DND-41 (cell line): ENCODE data around the gene OSBPL9.

Experiments
- EZH2 ChIP-seq: IDR thresholded peaks from 3 replicates; pipeline ENCODE4 v1.6.1; 2012; ENCODE audit warnings: borderline replicate concordance, low read depth, mild to moderate bottlenecking, moderate library complexity, low read length, inconsistent platforms; ENCODE audit not compliant: severe bottlenecking
- TF ChIP-seq, protein P1 (sequence below): IDR thresholded peaks from 2 replicates; pipeline ENCODE4 v1.5.1; 2012; ENCODE audit warnings: borderline replicate concordance, low read length, moderate library complexity, mild to moderate bottlenecking; ENCODE audit not compliant: poor library complexity, severe bottlenecking; ENCODE audit errors: extremely low read depth

DNA sequence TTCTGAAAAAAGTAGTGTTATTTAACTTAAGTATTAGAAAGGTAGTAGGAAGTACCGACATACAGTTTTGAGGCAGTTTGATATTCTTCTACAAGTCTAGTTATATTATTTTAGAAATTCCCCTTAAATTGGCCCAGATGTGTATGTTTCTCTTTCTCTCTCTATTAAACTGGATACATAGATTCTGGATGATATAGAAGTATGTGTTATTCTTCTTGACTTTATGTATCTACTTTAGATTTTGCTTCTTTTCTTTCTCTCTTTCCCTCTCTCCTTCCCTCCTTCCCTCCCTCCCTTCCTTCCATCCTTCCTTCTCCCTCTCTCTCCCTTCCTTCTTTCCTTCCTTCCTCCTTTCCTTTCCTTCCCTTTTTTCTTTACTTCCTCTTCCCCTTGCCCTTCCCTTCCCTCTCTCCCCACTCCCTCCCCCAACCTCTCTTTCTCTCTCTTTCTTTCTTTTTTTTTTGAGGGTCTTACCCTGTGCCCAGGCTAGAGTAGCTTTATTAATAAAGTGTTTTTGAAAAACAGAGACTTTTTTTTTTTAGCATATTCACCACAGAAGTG is 124.3 kb downstream of the OSBPL9 start:
- TF ChIP-seq, protein P1, sequence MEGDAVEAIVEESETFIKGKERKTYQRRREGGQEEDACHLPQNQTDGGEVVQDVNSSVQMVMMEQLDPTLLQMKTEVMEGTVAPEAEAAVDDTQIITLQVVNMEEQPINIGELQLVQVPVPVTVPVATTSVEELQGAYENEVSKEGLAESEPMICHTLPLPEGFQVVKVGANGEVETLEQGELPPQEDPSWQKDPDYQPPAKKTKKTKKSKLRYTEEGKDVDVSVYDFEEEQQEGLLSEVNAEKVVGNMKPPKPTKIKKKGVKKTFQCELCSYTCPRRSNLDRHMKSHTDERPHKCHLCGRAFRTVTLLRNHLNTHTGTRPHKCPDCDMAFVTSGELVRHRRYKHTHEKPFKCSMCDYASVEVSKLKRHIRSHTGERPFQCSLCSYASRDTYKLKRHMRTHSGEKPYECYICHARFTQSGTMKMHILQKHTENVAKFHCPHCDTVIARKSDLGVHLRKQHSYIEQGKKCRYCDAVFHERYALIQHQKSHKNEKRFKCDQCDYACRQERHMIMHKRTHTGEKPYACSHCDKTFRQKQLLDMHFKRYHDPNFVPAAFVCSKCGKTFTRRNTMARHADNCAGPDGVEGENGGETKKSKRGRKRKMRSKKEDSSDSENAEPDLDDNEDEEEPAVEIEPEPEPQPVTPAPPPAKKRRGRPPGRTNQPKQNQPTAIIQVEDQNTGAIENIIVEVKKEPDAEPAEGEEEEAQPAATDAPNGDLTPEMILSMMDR = no peak
- no peak for TF ChIP-seq EZH2
